K562 (cell line): Measurements from ENCODE around the gene S100A3. TPM values are rescaled to one million over a fixed set of nuclear protein-coding genes. Genes with fewer than 3 reads are reported as not detected.

ENCODE experiments used
- FOXK1 ChIP-seq: sonication (generic); formaldehyde crosslinking; IDR thresholded peaks from 2 replicates; pipeline ENCODE4 v1.8.0; 2022; ENCODE audit warnings: missing genetic modification reagents, mild to moderate bottlenecking, borderline replicate concordance
- HDAC1 ChIP-seq, 2 experiments: fragments of 450-650 bp; IDR thresholded peaks; 2 replicates each; pipeline ENCODE4 v1.6.1; 2016 to 2017; ENCODE audit warnings: inconsistent platforms in 1 of 2, mild to moderate bottlenecking in 1 of 2, moderate library complexity in 1 of 2
- LARP7 ChIP-seq: fragments of 450-650 bp; IDR thresholded peaks from 2 replicates; pipeline ENCODE4 v1.6.1; 2016
- MIER1 ChIP-seq: fragments of 450-650 bp; IDR thresholded peaks from 2 replicates; pipeline ENCODE4 v1.6.1; 2016; ENCODE audit warnings: antibody characterized with exemption, mild to moderate bottlenecking, low read depth
- NCOA1 ChIP-seq: fragments of 450-650 bp; IDR thresholded peaks from 2 replicates; pipeline ENCODE4 v1.6.1; 2016; ENCODE audit warnings: low read depth
- PCBP2 ChIP-seq: fragments of 200-400 bp; formaldehyde crosslinking; IDR thresholded peaks from 2 replicates; pipeline ENCODE4 v1.6.1; 2018; ENCODE audit warnings: low read length, low read depth, mild to moderate bottlenecking, moderate library complexity; ENCODE audit not compliant: poor library complexity, severe bottlenecking
- PHB ChIP-seq: fragments of 250-450 bp; sonication (Bioruptor Pico); IDR thresholded peaks from 2 replicates; pipeline ENCODE4 v1.5.0; 2021
- RB1 ChIP-seq: fragments of 450-650 bp; IDR thresholded peaks from 2 replicates; pipeline ENCODE4 v1.6.1; 2017; ENCODE audit warnings: low read depth, mild to moderate bottlenecking
- RBM14 ChIP-seq: fragments of 200-400 bp; formaldehyde crosslinking; IDR thresholded peaks from 2 replicates; pipeline ENCODE4 v1.6.1; 2018; ENCODE audit warnings: low read depth, mild to moderate bottlenecking, low read length, moderate library complexity, borderline replicate concordance; ENCODE audit not compliant: insufficient read depth
- SMC3 ChIP-seq: conservative IDR thresholded peaks from 2 replicates; pipeline ENCODE4 v1.6.1; 2011; ENCODE audit warnings: low read depth, low read length, improper control_type of control experiment; ENCODE audit not compliant: insufficient read depth
- TRIM28 ChIP-seq: fragments of 450-650 bp; IDR thresholded peaks from 2 replicates; pipeline ENCODE4 v1.6.1; 2017
- ZNF282 ChIP-seq: sonication (generic); formaldehyde crosslinking; IDR thresholded peaks from 2 replicates; pipeline ENCODE4 v1.8.1; 2023; ENCODE audit warnings: missing genetic modification reagents
- ZNF324 ChIP-seq: fragments of 250-450 bp; sonication (Bioruptor Pico); IDR thresholded peaks from 2 replicates; pipeline ENCODE4 v1.4.0; 2020; ENCODE audit warnings: mild to moderate bottlenecking
- polyA plus RNA-seq, 8 experiments: library from polyadenylated mRNA; depleted of rRNA in 4 of 8; stranded (reverse) in 5 of 8; unstranded in 3 of 8; fragments of >200 nt; fragmentation: Nextera tagmentation in 2 of 8; fragmentation: Illumina TruSeq in 1 of 8; extraction: Ambion mirVana in 2 of 8; extraction: Trizol in 1 of 8; gene quantifications; 2 replicates each; pipeline versions ENCODE4 v1.2.1 to v1.2.3, GENCODE V29; 2011 to 2014; ENCODE audit warnings: inconsistent platforms in 1 of 8, missing spikeins in 1 of 8
- total RNA-seq, 7 experiments: library from RNA; depleted of rRNA in 6 of 7; stranded (reverse); fragments of >200 nt in 6 of 7; fragmentation: Illumina TruSeq in 2 of 7; extraction: Trizol in 2 of 7; gene quantifications; 2 replicates each; pipeline versions ENCODE4 v1.2.1 to v1.2.3, GENCODE V29; 2011 to 2021; ENCODE audit warnings: low replicate concordance in 1 of 7
- TF ChIP-seq, protein P1 (sequence below): fragments of 250-450 bp; sonication (Bioruptor Pico); IDR thresholded peaks from 2 replicates; pipeline ENCODE4 v1.8.0; 2022; ENCODE audit warnings: moderate library complexity, mild to moderate bottlenecking, inconsistent platforms
- TF ChIP-seq, protein P2 (sequence below): fragments of 450-650 bp; conservative IDR thresholded peaks from 2 replicates; pipeline ENCODE4 v1.6.1; 2016; ENCODE audit warnings: missing genetic modification characterization, low read depth, mild to moderate bottlenecking, missing compliant biosample characterization, moderate library complexity
- TF ChIP-seq, protein P3 (sequence below): sonication (generic); formaldehyde crosslinking; IDR thresholded peaks from 2 replicates; pipeline ENCODE4 v1.9.0; 2022; ENCODE audit warnings: mild to moderate bottlenecking, missing genetic modification reagents
- TF ChIP-seq, protein P4 (sequence below): fragments of 450-650 bp; IDR thresholded peaks from 2 replicates; pipeline ENCODE4 v1.6.1; 2016; ENCODE audit warnings: low read depth, mild to moderate bottlenecking, moderate library complexity
- TF ChIP-seq, protein P5 (sequence below): fragments of 450-650 bp; formaldehyde crosslinking; IDR thresholded peaks from 2 replicates; pipeline ENCODE4 v1.4.0; 2022; ENCODE audit warnings: missing genetic modification characterization
- TF ChIP-seq, protein P6 (sequence below): sonication (generic); formaldehyde crosslinking; IDR thresholded peaks from 2 replicates; pipeline ENCODE4 v1.8.1; 2023; ENCODE audit warnings: mild to moderate bottlenecking, missing genetic modification reagents
- TF ChIP-seq, protein P7 (sequence below): fragments of 250-450 bp; sonication (Bioruptor Pico); IDR thresholded peaks from 2 replicates; pipeline ENCODE4 v1.9.0; 2021; ENCODE audit warnings: mild to moderate bottlenecking

Gene S100A3
- total and polyA plus RNA-seq, 9 of the 15 experiments (the other 6 are each of a cell fraction or from before 2014, with no cell fraction given): 0.08 to 1.7 (median 0.18) TPM; not detected in 4

DNA sequence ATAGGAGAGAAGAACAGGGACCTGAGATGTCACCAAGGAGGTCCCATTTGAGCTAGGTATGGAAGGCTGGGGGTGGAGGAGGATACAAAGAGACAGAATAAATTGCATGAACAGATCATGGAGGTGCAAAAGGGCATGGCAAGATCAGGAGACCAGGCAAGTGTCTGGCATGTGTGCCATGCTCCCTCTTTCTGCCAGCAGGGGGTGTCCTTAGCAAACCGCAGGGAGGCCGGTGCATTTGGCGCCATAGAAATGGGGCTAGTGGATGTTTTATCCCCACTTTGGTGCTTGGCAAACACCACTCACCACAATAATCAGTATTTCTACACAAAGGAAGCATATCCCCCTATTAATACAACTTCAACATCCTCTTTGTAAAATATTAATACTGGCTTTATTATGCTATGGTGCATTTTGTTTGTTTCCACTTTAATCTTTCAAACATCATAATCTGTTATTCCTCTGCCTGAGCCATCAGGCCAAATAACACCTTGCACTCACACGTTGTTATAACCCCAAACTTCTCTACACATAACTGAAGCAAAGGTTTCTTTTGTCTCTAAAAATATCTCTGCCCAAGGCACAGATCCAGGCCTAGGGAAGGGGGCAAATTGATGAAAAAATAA, 39.2 kb downstream of the S100A3 start (continued):
- TF ChIP-seq, protein P1, sequence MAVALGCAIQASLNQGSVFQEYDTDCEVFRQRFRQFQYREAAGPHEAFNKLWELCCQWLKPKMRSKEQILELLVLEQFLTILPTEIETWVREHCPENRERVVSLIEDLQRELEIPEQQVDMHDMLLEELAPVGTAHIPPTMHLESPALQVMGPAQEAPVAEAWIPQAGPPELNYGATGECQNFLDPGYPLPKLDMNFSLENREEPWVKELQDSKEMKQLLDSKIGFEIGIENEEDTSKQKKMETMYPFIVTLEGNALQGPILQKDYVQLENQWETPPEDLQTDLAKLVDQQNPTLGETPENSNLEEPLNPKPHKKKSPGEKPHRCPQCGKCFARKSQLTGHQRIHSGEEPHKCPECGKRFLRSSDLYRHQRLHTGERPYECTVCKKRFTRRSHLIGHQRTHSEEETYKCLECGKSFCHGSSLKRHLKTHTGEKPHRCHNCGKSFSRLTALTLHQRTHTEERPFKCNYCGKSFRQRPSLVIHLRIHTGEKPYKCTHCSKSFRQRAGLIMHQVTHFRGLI: no peak
- TF ChIP-seq LARP7 (no peak), ZNF324 (CRISPR knock-in tag) (no peak), RB1 (peak; percentile 77; the same call in 1 of the 2 replicates), SMC3 (peak; percentile 75), FOXK1 (CRISPR knock-in tag) (0 out of 2 replicates have a peak, but pooled peaks have one; percentile 19), RBM14 (no peak), PCBP2 (no peak), TRIM28 (no peak), PHB (CRISPR knock-in tag) (no peak), ZNF282 (no peak), MIER1 (no peak), HDAC1 (IDR thresholded peaks at IDR 0.05) (peak in 1 of 2 experiments; percentile 22; a peak in 1 of 4 replicates), NCOA1 (no peak)
- TF ChIP-seq, protein P2, sequence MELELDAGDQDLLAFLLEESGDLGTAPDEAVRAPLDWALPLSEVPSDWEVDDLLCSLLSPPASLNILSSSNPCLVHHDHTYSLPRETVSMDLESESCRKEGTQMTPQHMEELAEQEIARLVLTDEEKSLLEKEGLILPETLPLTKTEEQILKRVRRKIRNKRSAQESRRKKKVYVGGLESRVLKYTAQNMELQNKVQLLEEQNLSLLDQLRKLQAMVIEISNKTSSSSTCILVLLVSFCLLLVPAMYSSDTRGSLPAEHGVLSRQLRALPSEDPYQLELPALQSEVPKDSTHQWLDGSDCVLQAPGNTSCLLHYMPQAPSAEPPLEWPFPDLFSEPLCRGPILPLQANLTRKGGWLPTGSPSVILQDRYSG (tag): no peak
- TF ChIP-seq, protein P3, sequence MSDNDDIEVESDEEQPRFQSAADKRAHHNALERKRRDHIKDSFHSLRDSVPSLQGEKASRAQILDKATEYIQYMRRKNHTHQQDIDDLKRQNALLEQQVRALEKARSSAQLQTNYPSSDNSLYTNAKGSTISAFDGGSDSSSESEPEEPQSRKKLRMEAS (CRISPR knock-in tag): no peak
- TF ChIP-seq, protein P4, sequence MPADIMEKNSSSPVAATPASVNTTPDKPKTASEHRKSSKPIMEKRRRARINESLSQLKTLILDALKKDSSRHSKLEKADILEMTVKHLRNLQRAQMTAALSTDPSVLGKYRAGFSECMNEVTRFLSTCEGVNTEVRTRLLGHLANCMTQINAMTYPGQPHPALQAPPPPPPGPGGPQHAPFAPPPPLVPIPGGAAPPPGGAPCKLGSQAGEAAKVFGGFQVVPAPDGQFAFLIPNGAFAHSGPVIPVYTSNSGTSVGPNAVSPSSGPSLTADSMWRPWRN: no peak
- TF ChIP-seq, protein P5, sequence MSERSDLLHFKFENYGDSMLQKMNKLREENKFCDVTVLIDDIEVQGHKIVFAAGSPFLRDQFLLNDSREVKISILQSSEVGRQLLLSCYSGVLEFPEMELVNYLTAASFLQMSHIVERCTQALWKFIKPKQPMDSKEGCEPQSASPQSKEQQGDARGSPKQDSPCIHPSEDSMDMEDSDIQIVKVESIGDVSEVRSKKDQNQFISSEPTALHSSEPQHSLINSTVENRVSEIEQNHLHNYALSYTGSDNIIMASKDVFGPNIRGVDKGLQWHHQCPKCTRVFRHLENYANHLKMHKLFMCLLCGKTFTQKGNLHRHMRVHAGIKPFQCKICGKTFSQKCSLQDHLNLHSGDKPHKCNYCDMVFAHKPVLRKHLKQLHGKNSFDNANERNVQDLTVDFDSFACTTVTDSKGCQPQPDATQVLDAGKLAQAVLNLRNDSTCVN: no peak
- TF ChIP-seq, protein P6, sequence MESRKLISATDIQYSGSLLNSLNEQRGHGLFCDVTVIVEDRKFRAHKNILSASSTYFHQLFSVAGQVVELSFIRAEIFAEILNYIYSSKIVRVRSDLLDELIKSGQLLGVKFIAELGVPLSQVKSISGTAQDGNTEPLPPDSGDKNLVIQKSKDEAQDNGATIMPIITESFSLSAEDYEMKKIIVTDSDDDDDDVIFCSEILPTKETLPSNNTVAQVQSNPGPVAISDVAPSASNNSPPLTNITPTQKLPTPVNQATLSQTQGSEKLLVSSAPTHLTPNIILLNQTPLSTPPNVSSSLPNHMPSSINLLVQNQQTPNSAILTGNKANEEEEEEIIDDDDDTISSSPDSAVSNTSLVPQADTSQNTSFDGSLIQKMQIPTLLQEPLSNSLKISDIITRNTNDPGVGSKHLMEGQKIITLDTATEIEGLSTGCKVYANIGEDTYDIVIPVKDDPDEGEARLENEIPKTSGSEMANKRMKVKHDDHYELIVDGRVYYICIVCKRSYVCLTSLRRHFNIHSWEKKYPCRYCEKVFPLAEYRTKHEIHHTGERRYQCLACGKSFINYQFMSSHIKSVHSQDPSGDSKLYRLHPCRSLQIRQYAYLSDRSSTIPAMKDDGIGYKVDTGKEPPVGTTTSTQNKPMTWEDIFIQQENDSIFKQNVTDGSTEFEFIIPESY (CRISPR knock-in tag): peak; percentile 87
- TF ChIP-seq, protein P7, sequence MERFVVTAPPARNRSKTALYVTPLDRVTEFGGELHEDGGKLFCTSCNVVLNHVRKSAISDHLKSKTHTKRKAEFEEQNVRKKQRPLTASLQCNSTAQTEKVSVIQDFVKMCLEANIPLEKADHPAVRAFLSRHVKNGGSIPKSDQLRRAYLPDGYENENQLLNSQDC: no peak
